Measurements from ENCODE around the gene TNFRSF12A.

DNA sequence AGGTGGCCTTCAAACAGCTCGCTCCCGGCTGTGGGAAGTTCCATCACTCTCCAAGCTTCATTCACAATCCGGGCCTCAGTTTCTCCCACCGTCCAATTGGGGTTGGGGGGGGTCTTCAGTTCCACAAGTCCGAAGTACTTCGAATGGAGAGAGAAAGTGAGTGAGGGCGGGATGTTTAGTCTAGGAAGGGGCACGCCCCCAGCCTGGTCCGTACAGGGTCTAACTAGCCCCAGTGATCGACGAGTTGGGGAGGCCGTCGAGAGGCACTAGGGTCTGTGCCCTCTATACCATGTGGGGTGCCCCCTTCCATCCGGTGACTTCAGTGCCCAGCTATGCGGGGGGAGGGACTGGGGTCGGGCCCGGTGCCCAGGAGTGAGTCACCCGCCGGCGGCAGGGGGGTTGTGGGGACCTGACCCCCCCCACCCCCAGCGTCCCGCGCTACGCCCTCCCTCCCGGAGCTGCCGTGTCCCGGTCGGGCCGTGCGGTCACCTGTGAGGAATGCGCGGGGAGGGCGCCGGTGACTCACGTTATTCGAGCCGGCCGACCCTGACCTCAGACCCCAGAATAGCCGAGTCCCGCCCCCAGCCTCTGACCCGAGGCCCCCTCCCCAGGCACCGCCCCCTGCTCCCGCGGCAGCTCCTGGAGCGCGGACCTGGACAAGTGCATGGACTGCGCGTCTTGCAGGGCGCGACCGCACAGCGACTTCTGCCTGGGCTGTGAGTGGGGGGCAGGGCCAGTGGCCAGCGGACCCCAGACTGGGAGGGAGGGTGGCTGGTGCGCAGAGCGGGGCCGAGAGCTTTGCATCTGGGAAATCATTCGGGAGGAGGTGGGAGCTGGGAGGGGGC, 658 bp downstream of the TNFRSF12A start:
- TF ChIP-seq POLR2A (IDR thresholded peaks at IDR 0.05) (peak in 1 of 2 donors; percentile 2), CTCF (IDR thresholded peaks at IDR 0.05) (no peak)

Measured in Peyer's patch (tissue), 4 donors.